HCEC 1CT (cell line): ENCODE data around the gene ZNF554.

ENCODE experiments used
- DNase-seq: peaks from one replicate; pipeline ENCODE4 v3.0.0-alpha.2; 2017

Gene ZNF554

GRCh38 chr19:2834294-2834871, 14.7 kb downstream of the ZNF554 start:
- no peak for DNase-seq

- no peak for DNase-seq
Observed at GRCh38 chr19:2837430-2837829, 17.8 kb downstream of the ZNF554 start.

GRCh38 chr19:2840794-2841791, 21.4 kb downstream of the ZNF554 start, which contains the start of gene ZNF555:
TSS of gene ZNF555 (plus strand) at chr19:2841475. CDS start at chr19:2841573, 98 bp downstream.
- peak; percentile 97 for DNase-seq

GRCh38 chr19:2841855-2842574, 22.3 kb downstream of the ZNF554 start:
- DNase-seq = no peak

GRCh38 chr19:2845107-2845506, 25.4 kb downstream of the ZNF554 start:
- DNase-seq = no peak

- DNase-seq = no peak
Observed at GRCh38 chr19:2846180-2846894, 26.7 kb downstream of the ZNF554 start.

GRCh38 chr19:2847507-2847906, 27.8 kb downstream of the ZNF554 start:
- DNase-seq = no peak

- peak; percentile 22 for DNase-seq
Observed at GRCh38 chr19:2848616-2849015, 28.9 kb downstream of the ZNF554 start.

- DNase-seq = no peak
Observed at GRCh38 chr19:2850256-2850925, 30.7 kb downstream of the ZNF554 start.

GRCh38 chr19:2852598-2852997, 32.9 kb downstream of the ZNF554 start:
- DNase-seq = no peak

GRCh38 chr19:2853015-2853606, 33.4 kb downstream of the ZNF554 start:
- DNase-seq = no peak

GRCh38 chr19:2854849-2855248, 35.2 kb downstream of the ZNF554 start:
- no peak for DNase-seq

GRCh38 chr19:2856457-2857050, 36.9 kb downstream of the ZNF554 start:
- no peak for DNase-seq

GRCh38 chr19:2858864-2859263, 39.2 kb downstream of the ZNF554 start:
- no peak for DNase-seq

GRCh38 chr19:2863816-2864215, 44.1 kb downstream of the ZNF554 start:
- DNase-seq = no peak

GRCh38 chr19:2865334-2866100, 45.8 kb downstream of the ZNF554 start:
- DNase-seq = no peak

- DNase-seq = no peak
Observed at GRCh38 chr19:2866495-2867024, 46.9 kb downstream of the ZNF554 start.

- no peak for DNase-seq
Observed at GRCh38 chr19:2867025-2867991, 47.6 kb downstream of the ZNF554 start, which contains the start of gene ZNF556. TSS of gene ZNF556 (plus strand) at chr19:2867335. CDS start at chr19:2867422, 87 bp downstream.

GRCh38 chr19:2869618-2870017, 50.0 kb downstream of the ZNF554 start:
- no peak for DNase-seq
